Measurements from ENCODE around the gene IGFL3. TPM values are rescaled to one million over a fixed set of nuclear protein-coding genes. Genes with fewer than 3 reads are reported as not detected.
"Not testable (repeated sequence)": the region's sequence is repeated elsewhere in the genome, so short reads cannot be mapped to it uniquely, and the experiment has no call there.

Gene IGFL3
- not detected for polyA plus RNA-seq (ENCODE audit: insufficient read length in 4 of 4)

GRCh38 chr19:46124638-46125115 is at the start of gene IGFL3:
IGFL3 (minus strand) TSS chr19:46124688; CDS start chr19:46124649, 39 bp downstream.
- no peak for DNase-seq (ENCODE audit: low read depth in 4 of 4, low spot score in 3 of 4)

GRCh38 chr19:46173886-46174480 is 49.5 kb upstream of the IGFL3 start:
- DNase-seq (ENCODE audit: low read depth in 4 of 4, low spot score in 3 of 4), result no peak

- no peak for DNase-seq (ENCODE audit: low read depth in 4 of 4, low spot score in 3 of 4)
Measured at GRCh38 chr19:46162731-46163130, 38.2 kb upstream of the IGFL3 start.

GRCh38 chr19:46161642-46162257 is 37.3 kb upstream of the IGFL3 start:
- not testable (repeated sequence) for DNase-seq (ENCODE audit: low read depth in 4 of 4, low spot score in 3 of 4)

- no peak for DNase-seq (ENCODE audit: low read depth in 4 of 4, low spot score in 3 of 4)
Measured at GRCh38 chr19:46160233-46160775, 35.8 kb upstream of the IGFL3 start.

- DNase-seq (ENCODE audit: low read depth in 4 of 4, low spot score in 3 of 4), result peak in 1 of 4 donors; percentile 3
Measured at GRCh38 chr19:46159418-46160232, 35.1 kb upstream of the IGFL3 start.

GRCh38 chr19:46155237-46155636 is 30.7 kb upstream of the IGFL3 start:
- DNase-seq (ENCODE audit: low read depth in 4 of 4, low spot score in 3 of 4), result no peak

- no peak for DNase-seq (ENCODE audit: low read depth in 4 of 4, low spot score in 3 of 4)
Measured at GRCh38 chr19:46150606-46151005, 26.1 kb upstream of the IGFL3 start.

GRCh38 chr19:46147791-46148288 is 23.4 kb upstream of the IGFL3 start, which contains the start of gene IGFL2:
IGFL2 (plus strand) TSS chr19:46148238; CDS start chr19:46148279, 41 bp downstream.
- DNase-seq (ENCODE audit: low read depth in 4 of 4, low spot score in 3 of 4), result no peak

GRCh38 chr19:46147166-46147740 is 22.8 kb upstream of the IGFL3 start:
- no peak for DNase-seq (ENCODE audit: low read depth in 4 of 4, low spot score in 3 of 4)

GRCh38 chr19:46144756-46145155 is 20.3 kb upstream of the IGFL3 start:
- no peak for DNase-seq (ENCODE audit: low read depth in 4 of 4, low spot score in 3 of 4)

GRCh38 chr19:46142294-46142693 is 17.8 kb upstream of the IGFL3 start:
- DNase-seq (ENCODE audit: low read depth in 4 of 4, low spot score in 3 of 4), result no peak

- DNase-seq (ENCODE audit: low read depth in 4 of 4, low spot score in 3 of 4), result no peak
Measured at GRCh38 chr19:46141421-46141820, 16.9 kb upstream of the IGFL3 start.

GRCh38 chr19:46137915-46138473 is 13.5 kb upstream of the IGFL3 start:
- DNase-seq (ENCODE audit: low read depth in 4 of 4, low spot score in 3 of 4), result no peak

GRCh38 chr19:46134527-46134926 is 10.0 kb upstream of the IGFL3 start:
- DNase-seq (ENCODE audit: low read depth in 4 of 4, low spot score in 3 of 4), result no peak

- no peak for DNase-seq (ENCODE audit: low read depth in 4 of 4, low spot score in 3 of 4)
Measured at GRCh38 chr19:46133777-46134241, 9.3 kb upstream of the IGFL3 start.

GRCh38 chr19:46133101-46133627 is 8.7 kb upstream of the IGFL3 start:
- peak; percentile 4 to 15 (median 8) for DNase-seq (ENCODE audit: low read depth in 4 of 4, low spot score in 3 of 4)

GRCh38 chr19:46132508-46133100 is 8.1 kb upstream of the IGFL3 start:
- no peak for DNase-seq (ENCODE audit: low read depth in 4 of 4, low spot score in 3 of 4)

- no peak for DNase-seq (ENCODE audit: low read depth in 4 of 4, low spot score in 3 of 4)
Measured at GRCh38 chr19:46131485-46132143, 7.1 kb upstream of the IGFL3 start.

All from right renal pelvis (tissue), 4 donors.